GM21360 (cell line): ENCODE measurements around the gene UIMC1.
"Not testable (repeated sequence)": the region's sequence is repeated elsewhere in the genome, so short reads cannot be mapped to it uniquely, and the experiment has no call there.

Experiments
- ATAC-seq: cut with Tn5 transposase; IDR thresholded peaks from one replicate; pipeline ENCODE4 v1.9.1; 2021; ENCODE audit warnings: mild to moderate bottlenecking, moderate library complexity; ENCODE audit not compliant: unreplicated experiment

The UIMC1 gene

DNA sequence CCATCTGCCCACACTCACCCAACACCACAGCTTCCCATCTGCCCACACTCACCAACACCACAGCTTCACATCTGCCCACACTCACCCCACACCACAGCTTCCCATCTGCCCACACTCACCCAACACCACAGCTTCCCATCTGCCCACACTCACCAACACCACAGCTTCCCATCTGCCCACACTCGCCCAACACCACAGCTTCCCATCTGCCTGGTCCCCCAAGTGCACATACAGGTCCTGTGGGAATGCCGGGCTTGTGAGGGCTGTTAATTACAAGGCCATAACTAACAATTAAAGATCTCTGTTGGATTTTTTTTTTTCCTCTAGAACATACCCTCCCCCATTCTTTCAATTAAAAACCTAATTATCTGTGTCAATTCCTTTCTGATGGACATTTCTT, 133.6 kb downstream of the UIMC1 start:
- ATAC-seq, result not testable (repeated sequence)

DNA sequence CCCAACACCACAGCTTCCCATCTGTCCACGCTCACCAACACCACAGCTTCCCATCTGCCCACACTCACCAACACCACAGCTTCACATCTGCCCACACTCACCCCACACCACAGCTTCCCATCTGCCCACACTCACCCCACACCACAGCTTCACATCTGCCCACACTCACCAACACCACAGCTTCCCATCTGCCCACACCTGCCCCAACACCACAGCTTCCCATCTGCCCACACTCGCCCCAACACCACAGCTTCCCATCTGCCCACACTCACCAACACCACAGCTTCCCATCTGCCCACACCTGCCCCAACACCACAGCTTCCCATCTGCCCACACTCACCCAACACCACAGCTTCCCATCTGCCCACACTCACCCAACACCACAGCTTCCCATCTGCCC, 134.0 kb downstream of the UIMC1 start:
- not testable (repeated sequence) for ATAC-seq

DNA sequence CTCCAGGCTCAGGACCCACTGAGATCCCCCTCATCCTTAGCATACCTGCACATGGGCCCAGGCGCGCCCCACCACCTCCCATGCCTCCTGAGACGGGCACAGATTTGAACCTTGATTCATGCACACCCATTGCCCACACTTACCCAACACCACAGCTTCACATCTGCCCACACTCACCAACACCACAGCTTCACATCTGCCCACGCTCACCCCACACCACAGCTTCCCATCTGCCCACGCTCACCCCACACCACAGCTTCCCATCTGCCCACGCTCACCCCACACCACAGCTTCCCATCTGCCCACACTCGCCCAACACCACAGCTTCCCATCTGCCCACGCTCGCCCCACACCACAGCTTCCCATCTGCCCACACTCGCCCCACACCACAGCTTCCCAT, 135.9 kb downstream of the UIMC1 start:
- ATAC-seq, result not testable (repeated sequence)

DNA sequence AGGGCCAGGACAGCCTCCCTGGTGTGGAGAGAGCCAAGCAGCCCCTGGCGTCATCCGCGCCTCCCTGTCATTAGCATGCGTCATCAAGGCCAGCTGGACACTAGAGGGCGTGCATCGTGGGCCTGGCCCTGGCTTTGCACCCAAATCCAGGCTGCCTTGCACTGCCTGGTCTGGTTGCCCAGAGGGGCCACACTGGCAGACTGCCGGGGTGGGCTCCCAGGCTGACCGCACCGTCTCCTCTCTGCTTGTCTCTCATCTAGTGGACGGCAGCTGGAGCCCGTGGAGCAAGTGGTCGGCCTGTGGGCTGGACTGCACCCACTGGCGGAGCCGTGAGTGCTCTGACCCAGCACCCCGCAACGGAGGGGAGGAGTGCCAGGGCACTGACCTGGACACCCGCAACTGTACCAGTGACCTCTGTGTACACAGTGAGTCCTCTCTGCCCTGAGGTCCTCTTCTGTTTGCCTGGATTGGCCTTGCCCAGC, 136.4 kb downstream of the UIMC1 start:
- no peak for ATAC-seq

DNA sequence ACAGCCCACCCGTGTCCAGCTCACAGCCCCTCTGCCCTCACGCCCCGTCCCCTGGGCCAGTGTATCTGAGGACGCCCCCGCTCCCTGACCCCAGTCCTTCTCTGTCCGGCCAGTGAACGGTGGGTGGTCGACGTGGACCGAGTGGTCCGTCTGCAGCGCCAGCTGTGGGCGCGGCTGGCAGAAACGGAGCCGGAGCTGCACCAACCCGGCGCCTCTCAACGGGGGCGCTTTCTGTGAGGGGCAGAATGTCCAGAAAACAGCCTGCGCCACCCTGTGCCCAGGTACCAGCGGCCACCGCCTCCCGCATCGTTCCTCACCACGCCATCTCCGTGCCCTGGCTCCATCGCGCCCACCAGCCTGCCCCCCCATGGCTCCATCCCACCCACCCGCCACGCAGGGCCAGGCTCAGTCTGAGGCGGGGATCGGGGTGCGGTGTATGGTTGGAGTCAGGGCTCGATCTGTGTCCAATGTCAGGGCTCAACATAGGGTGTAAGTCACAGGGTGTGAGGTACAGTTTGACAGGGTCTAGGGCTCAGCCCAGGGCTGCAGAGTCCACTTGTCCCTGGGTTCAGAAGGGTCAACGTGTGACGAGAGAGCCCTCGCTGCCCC, 137.0 kb downstream of the UIMC1 start:
- ATAC-seq, result no peak

DNA sequence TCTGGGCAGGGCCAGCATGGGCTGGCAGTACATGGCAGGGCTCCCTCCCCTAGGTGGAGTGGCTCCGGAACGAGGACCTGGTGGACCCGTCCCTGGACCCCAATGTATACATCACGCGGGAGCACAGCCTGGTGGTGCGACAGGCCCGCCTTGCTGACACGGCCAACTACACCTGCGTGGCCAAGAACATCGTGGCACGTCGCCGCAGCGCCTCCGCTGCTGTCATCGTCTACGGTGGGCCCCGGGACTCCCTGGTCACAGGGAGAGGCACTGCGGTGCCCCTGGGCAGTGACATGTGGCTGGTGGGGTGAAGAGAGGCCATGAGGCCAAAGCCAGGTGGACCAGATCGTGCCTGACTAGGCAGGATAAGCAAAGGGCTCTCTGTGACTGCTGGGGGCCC, 137.8 kb downstream of the UIMC1 start:
- ATAC-seq, result no peak

DNA sequence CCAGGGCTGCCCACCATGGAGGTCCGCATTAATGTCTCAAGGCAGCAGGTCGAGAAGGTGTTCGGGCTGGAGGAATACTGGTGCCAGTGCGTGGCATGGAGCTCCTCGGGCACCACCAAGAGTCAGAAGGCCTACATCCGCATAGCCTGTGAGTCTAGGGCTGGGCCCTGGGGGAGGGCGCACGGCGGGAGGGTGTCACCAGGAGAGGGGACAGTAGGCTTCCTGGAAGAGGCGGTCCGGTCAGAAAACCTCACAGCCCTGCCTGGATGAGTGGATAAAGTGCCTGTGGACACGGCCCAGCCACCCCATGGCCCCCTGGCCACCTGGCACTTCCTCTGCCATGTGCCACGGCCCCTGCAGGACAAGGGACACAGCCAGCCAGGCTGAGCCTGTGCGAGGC, 138.5 kb downstream of the UIMC1 start:
- no peak for ATAC-seq

DNA sequence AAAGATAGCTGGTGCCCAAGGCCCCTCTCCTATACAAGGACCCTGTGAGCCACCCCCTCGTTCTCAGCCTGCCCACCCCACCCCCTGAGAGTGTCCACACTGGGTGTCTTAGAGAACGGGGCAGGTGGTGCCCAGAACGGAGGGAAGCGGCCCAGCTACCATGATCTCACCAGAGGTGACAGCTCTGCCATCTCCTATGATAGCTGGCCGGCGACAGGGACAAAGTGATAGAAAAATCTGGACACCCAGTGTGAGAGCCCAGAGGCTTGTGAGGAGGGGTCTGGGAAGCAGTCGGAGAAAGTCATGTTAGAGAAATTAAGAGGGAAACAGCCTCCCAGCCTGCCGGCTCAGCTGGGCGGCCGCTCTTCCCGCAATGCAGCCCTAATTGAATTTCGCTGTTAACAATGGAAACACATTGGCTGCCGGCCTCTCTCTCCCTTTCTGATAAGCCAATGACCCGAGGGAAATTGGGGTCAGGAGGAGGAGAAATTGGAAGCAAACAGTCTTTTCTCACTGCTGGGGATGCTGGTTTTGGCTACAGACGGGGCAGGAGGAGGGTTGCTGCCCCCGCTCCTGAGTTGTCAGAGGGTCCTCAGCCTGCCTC, 139.8 kb downstream of the UIMC1 start:
- ATAC-seq, result no peak

DNA sequence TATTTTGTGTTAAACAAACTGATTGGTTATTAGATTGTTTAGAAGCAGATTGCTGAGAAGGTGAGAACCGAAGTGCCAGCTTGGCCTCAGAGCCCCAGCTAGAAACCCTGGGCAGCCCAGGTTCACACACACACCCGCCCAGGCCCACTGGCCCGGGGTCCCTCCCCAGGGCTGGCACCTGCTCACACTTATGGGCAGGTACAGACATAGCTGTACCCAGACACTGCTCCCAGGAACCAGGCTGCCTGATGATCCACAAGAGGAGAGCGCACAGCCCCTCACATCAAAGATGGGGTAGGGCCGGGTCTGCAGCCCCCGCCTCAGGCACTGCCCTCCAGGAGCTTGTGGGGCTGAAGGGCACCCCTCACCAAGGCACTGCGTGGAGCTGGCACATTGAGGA, 140.6 kb downstream of the UIMC1 start:
- ATAC-seq, result no peak

DNA sequence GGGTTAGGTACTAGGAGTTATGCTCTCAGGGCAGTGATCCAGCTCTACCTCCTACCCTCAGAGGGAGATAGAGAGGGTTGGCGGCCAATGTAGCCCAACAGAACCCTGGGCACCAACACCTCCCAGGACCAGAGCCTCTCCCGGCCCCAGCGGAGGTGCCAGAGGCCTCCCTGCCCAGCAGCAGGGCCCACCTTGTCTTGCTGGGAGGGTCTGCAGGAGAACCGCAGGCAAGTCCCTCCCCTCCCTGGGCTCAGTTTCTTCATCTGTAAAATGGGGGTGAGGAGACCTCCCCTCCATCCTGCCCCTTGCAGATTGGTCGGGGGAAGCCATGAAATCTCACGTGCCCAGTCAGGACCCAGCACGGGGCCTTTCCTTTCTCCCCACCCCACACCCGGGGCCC, 141.8 kb downstream of the UIMC1 start:
- ATAC-seq, result no peak

DNA sequence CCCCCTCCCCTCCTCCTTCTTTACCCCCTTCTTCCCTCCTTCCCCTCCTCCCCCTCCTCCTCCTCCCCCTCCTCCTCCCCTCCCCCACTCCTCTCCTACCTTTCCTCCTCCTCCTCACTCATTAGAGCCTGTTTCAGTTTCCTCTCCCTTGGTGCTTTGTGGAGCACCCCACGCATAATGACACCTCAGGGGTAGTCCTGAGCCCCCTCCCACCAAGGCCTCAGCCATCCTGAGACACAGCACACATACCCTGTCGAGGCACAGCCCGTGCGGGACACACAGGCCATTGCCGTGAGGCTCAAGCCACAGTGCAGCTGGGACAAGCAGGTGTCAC, 142.8 kb downstream of the UIMC1 start:
- no peak for ATAC-seq

DNA sequence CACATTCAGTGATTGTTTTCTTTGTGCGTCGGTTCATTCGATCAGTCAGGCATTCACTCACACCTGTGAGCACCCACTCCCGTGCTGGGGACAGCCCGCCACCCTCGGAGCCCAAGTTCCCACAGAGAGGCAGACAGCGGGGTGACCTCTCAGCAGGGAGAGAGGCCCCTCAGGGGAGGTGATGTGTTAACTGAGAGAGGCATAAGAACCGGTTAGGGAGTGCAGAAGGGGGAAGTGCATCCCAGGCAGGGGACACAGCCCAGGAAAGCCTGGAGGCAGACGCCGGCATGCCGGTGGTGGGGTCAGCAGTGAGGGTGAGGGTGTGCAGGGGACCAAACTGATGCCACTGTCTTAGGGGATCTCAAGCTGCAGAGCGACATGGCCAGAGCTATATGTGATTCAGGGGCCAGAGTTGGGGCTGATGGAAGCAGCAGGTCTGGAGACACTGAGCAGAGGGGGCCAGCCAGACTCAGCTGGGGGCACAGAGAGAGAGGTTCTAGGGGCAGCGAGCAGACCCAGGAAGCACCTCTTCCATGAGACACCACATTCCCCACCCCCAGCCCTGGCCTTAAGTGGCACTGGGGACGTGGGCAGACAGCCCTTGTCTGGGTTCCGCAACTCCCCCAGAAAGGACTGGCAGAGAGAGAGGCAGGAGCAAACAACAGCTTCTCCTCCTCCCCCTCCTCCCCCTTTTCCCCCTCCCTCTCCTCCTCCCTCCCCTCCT, 143.4 kb downstream of the UIMC1 start:
- no peak for ATAC-seq

DNA sequence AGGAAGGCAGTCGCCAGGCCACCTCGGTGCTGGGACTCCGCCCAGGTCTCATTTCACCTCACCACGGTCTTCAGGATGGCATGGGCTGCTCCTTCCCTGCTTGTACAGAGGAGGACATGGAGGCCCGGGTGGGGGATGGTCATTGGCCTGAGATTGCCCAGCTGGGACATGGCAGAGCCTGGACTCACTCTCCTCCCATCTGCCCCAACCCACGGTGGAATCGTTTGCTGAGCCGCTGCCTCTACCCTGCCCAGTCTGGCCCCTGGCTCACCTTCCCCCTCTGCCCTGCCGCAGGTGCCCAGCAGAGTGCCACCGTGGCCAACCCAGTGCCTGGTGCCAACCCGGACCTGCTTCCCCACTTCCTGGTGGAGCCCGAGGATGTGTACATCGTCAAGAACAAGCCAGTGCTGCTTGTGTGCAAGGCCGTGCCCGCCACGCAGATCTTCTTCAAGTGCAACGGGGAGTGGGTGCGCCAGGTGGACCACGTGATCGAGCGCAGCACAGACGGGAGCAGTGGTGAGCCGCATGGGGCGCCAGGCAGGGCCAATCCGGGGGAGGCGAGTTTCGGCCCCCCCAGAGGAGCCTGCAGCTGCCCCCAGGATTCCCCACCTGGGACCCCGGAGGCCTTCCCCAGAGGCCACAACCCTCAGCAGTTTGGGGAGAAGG, 144.1 kb downstream of the UIMC1 start:
- no peak for ATAC-seq

DNA sequence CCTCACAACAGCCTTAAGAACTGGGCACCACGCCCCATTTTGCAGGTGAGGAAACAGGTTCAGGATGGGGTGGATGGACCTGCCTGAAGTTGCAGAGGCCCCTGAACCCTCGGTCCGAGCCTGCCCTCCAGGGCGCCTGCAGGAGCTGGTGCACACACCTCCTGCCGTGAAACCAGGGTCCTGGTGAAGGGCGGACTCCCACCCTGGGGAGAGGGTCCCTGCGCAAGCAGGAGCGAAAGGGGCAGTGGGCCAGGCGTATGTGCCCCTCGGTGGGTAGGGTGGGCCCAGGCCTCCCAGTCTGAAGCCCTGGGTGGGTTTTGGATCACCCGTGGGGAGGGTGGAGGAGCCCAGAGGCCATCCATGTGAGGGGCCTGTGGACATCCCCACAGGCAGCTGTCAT, 145.3 kb downstream of the UIMC1 start:
- ATAC-seq, result no peak

DNA sequence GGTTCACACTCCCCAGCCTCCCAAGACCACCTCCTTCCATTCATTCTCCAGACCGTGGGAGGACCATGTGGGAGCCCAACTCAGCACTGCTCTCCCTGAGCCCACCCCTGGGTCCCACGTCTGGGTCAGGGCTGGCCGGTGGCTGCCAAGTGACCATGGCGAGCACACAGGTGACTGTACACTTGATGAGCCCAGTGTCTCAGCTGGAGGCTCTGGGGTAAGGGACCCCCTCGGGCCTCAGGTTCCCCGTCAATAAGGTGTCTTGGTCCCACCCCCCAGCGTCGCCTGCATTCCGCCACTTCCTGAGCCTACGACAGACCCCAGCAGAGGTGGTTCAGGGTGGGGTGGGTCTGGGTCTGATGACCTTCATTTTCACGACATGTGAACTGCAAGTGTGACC, 146.2 kb downstream of the UIMC1 start:
- no peak for ATAC-seq

DNA sequence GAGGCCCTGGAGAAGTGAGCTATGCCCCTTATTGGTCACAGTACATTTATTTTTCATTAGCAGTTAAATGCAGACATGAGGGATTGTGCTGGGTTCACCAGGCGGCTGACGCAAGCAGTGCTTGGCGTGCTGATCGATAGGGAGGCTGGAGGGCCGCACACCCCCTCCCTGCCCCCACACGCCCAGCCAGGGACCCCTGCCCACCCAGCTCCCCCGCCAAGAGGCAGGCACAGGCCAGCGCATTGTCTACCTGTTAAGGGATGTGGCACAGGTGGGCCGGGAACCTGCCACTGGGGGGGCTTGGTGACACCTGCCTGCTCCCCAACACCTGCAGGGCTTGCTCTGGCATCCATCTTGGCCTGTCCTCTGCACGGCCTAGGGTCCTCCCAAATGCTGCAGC, 146.7 kb downstream of the UIMC1 start:
- no peak for ATAC-seq

DNA sequence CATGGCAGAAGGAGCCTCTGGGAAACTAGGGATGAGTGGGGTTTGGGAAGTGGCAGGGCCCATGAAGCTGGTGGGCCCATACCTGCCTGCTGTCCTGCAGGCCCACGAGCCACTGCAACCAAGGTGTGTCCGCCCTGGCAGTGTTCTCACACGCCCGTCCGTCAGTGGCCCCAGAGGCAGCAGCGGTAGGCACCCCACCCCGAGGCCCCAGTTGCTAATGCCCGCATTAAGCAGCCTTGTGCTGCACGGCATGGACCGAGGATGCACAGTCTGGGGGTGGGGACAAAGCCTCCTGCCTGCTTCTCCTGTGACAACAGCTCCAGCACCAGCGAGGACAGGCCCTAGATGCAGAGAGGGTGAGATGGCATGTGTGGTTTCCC, 148.7 kb downstream of the UIMC1 start:
- ATAC-seq, result no peak

DNA sequence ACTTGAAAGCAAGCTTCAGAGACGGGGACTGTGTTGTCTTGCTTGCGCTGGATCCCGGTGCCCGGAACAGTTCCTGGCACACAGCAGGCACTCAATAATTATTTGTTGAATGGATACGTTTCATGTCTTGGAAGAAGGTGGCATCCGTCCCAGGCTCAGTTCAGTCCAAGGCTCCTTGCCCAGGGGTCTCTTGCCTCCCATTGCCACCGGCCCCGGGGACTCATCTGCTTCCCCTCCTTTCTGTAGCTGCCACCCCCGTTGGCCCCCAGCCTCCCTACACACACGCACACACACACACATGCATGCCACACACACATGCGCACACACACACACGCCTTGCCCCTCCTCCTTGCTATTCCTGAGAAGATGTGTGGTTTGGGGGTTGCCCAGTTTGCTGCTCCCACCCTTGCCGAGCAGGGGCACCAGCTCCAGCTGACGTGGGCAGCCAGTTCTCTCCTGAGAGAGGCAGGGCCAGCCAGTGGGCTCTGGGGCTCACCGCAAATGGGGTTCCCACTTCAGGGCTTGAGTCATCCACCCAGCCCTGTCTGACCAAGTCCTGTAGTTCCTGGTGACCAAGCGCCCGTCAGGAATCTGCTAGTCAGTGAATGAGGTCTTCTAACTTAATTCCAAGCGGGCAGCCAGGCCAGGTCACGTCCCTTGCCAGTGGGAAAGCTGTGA, 149.2 kb downstream of the UIMC1 start:
- ATAC-seq, result no peak

DNA sequence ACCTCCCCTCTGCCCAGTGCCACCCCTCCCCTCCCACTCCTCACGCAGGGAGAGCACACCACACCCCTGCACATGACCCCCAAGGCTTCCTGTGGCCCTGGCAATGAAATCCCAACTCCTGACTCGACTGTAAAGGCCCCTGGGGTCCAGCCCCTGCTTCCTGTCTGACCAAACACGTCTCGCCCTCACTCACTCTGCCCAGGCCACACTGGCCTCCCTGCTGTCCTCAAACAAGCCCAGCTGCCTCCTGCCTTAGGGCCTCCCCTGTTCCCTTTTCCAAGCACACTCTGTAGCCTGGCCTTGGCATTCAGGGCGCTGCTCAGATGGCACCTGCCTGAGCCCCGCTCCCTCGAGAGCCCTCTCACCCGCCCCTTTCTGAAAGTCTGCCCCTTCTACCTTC, 149.8 kb downstream of the UIMC1 start:
- ATAC-seq, result no peak

DNA sequence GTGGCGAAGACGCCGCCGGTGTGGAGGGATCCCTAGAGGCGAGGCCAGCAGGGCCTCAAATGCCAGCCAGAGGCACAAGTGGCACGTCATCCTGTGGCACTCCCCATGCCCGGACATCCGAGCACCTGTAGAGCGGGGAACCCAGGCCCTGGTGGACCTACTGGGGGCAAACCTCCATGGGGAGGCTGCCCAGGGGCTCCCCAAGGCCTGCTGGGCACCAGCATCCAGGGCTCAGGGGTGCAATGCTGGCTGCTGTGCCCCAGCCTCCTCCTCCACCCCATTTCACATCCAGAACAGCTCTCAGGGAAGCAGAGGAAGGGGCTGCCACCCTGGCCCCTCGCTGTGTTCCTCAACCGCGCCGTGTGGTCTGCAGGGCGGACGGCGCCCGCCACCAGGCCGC, 151.0 kb downstream of the UIMC1 start:
- ATAC-seq, result no peak
